HG02943 (cell line): ENCODE results near the gene ANKRD13D.

Experiments
- ATAC-seq: cut with Tn5 transposase; IDR thresholded peaks from one replicate; pipeline ENCODE4 v1.9.1; 2021; ENCODE audit warnings: mild to moderate bottlenecking, low read depth, moderate library complexity; ENCODE audit not compliant: unreplicated experiment

The ANKRD13D gene

GRCh38 chr11:67349928-67350465, 60.9 kb downstream of the ANKRD13D start:
- ATAC-seq = no peak

GRCh38 chr11:67351275-67352005, 62.3 kb downstream of the ANKRD13D start:
- no peak for ATAC-seq
